ENCODE results near the gene CARNS1. TPM values are rescaled to one million over a fixed set of nuclear protein-coding genes. Genes with fewer than 3 reads are reported as not detected.

Gene CARNS1
- total RNA-seq, 4 donors from 2014 or later: 0.21 to 0.94 (median 0.74) TPM

- WGBS: 55% methylated on average over 13 of the region's 13 CpGs
- no peak for TF ChIP-seq POLR2A (IDR thresholded peaks at IDR 0.05)
- no peak for TF ChIP-seq POLR2AphosphoS5 (IDR thresholded peaks at IDR 0.05)
- TF ChIP-seq CTCF (IDR thresholded peaks at IDR 0.05): no peak
- DNase-seq (ENCODE audit: low spot score in 2 of 2): no peak
- Histone ChIP-seq H3K4me1 (peaks cover 37% of the 10 kb centered on the region), H3K27ac (no peak overlapping the region), H3K9me3 (no peaks in the 10 kb centered on the region), H3K36me3 (peaks cover 50% of the 10 kb centered on the region), H3K27me3 (no peaks in the 10 kb centered on the region), H3K4me3 (no peak overlapping the region)
Measured at GRCh38 chr11:67396587-67397389, 18.7 kb upstream of the CARNS1 start.

DNA sequence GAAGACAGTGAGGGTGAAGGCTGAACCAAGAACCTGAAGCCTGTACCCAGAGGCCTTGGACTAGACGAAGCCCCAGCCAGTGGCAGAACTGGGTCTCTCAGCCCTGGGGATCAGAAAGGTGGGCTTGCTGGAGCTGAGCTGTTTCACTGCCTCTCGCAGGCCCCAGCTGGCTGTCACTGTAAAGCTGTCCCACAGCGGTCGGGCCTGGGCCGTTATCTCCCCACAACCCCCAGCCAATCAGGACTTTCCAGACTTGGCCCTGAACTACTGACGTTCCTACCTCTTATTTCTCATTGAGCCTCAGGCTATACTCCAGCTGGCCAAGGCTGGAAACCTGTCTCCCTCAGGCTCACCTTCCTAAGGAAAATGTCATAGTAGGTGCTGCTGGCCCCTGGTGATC lies 17.9 kb upstream of the CARNS1 start:
- Histone ChIP-seq H3K36me3 (peaks cover 50% of the 10 kb centered on the region), H3K4me3 (no peak overlapping the region), H3K27me3 (no peaks in the 10 kb centered on the region), H3K9me3 (no peaks in the 10 kb centered on the region), H3K27ac (no peak overlapping the region), H3K4me1 (peaks cover 39% of the 10 kb centered on the region)
- DNase-seq (ENCODE audit: low spot score in 2 of 2): no peak
- WGBS: 50% methylated on average over 1 of the region's 6 CpGs
- TF ChIP-seq POLR2AphosphoS5 (IDR thresholded peaks at IDR 0.05) (no peak), CTCF (IDR thresholded peaks at IDR 0.05) (no peak), POLR2A (IDR thresholded peaks at IDR 0.05) (no peak)

DNA sequence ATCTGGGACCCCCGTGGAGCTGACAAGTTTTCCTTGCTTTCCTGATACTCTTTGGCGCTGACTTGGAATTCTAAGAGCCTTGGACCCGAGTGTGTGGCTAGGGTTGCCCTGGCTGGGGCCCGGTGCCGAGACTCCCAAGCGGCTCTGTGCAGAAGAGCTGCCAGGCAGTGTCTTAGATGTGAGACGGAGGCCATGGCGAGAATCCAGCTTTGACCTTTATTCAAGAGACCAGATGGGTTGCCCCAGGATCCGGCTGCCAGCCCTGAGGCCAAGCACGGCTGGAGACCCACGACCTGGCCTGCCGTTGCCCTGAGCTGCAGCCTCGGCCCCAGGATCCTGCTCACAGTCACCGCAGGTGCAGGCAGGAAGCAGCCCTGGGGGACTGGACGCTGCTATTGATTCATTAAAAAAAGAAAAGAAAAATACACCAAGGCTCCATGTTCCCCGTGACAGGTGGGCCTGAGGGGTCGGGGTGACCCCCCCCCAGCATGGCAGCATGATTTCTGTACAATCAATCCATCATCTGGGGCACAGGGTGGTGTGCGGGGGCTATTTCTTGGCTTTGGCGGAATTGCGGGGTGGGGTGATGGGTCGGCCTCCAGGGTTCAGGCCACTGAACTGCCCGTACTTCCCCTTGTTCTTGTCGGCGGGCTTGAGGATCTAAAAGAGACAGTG lies 17.4 kb upstream of the CARNS1 start:
- WGBS: 77% methylated on average over 24 of the region's 24 CpGs
- Histone ChIP-seq H3K4me3 (no peak overlapping the region), H3K9me3 (no peaks in the 10 kb centered on the region), H3K4me1 (peaks cover 41% of the 10 kb centered on the region), H3K27ac (no peak overlapping the region), H3K27me3 (no peaks in the 10 kb centered on the region), H3K36me3 (peaks cover 50% of the 10 kb centered on the region)
- TF ChIP-seq POLR2AphosphoS5 (IDR thresholded peaks at IDR 0.05): no peak
- TF ChIP-seq EP300 (IDR thresholded peaks at IDR 0.05): no peak
- no peak for TF ChIP-seq POLR2A (IDR thresholded peaks at IDR 0.05)
- TF ChIP-seq CTCF (IDR thresholded peaks at IDR 0.05): no peak
- no peak for DNase-seq (ENCODE audit: low spot score in 2 of 2)

GRCh38 chr11:67398661-67399563 lies 16.6 kb upstream of the CARNS1 start:
- Histone ChIP-seq H3K36me3 (peaks cover 44% of the 10 kb centered on the region), H3K9me3 (no peaks in the 10 kb centered on the region), H3K27me3 (no peaks in the 10 kb centered on the region), H3K4me1 (peaks cover 41% of the 10 kb centered on the region), H3K4me3 (no peak overlapping the region), H3K27ac (no peak overlapping the region)
- no peak for DNase-seq (ENCODE audit: low spot score in 2 of 2)
- WGBS: 87% methylated on average over 6 of the region's 31 CpGs
- TF ChIP-seq POLR2AphosphoS5 (IDR thresholded peaks at IDR 0.05) (no peak), EP300 (IDR thresholded peaks at IDR 0.05) (no peak), CTCF (IDR thresholded peaks at IDR 0.05) (no peak), POLR2A (IDR thresholded peaks at IDR 0.05) (no peak)
